ENCODE results near the gene HPD.

The HPD gene

GRCh38 chr12:121812320-121812871 is 46.3 kb downstream of the HPD start:
- no peak for DNase-seq (ENCODE audit: extremely low read depth in 1 of 2, low read depth in 1 of 2)

- DNase-seq (ENCODE audit: extremely low read depth in 1 of 2, low read depth in 1 of 2) = no peak
Measured at GRCh38 chr12:121811434-121812319, 47.0 kb downstream of the HPD start.

- no peak for DNase-seq (ENCODE audit: extremely low read depth in 1 of 2, low read depth in 1 of 2)
Measured at GRCh38 chr12:121810833-121811433, 47.7 kb downstream of the HPD start.

- no peak for DNase-seq (ENCODE audit: extremely low read depth in 1 of 2, low read depth in 1 of 2)
Measured at GRCh38 chr12:121810234-121810817, 48.3 kb downstream of the HPD start.

GRCh38 chr12:121809712-121810116 is 48.9 kb downstream of the HPD start:
- DNase-seq (ENCODE audit: extremely low read depth in 1 of 2, low read depth in 1 of 2) = no peak

- no peak for DNase-seq (ENCODE audit: extremely low read depth in 1 of 2, low read depth in 1 of 2)
Measured at GRCh38 chr12:121808623-121809022, 50.0 kb downstream of the HPD start.

GRCh38 chr12:121807642-121808347 is 50.9 kb downstream of the HPD start:
- DNase-seq (ENCODE audit: extremely low read depth in 1 of 2, low read depth in 1 of 2) = no peak

GRCh38 chr12:121806546-121807423 is 51.9 kb downstream of the HPD start:
- DNase-seq (ENCODE audit: extremely low read depth in 1 of 2, low read depth in 1 of 2) = no peak

- no peak for DNase-seq (ENCODE audit: extremely low read depth in 1 of 2, low read depth in 1 of 2)
Measured at GRCh38 chr12:121806009-121806545, 52.6 kb downstream of the HPD start.

- DNase-seq (ENCODE audit: extremely low read depth in 1 of 2, low read depth in 1 of 2) = no peak
Measured at GRCh38 chr12:121805171-121806008, 53.3 kb downstream of the HPD start.

- DNase-seq (ENCODE audit: extremely low read depth in 1 of 2, low read depth in 1 of 2) = no peak
Measured at GRCh38 chr12:121804417-121805111, 54.1 kb downstream of the HPD start.

- no peak for DNase-seq (ENCODE audit: extremely low read depth in 1 of 2, low read depth in 1 of 2)
Measured at GRCh38 chr12:121803861-121804416, 54.7 kb downstream of the HPD start, which contains the start of gene SETD1B. SETD1B (plus strand) TSS chr12:121804009; CDS start chr12:121804738, 729 bp downstream.

GRCh38 chr12:121802843-121803698 is 55.6 kb downstream of the HPD start:
- DNase-seq (ENCODE audit: extremely low read depth in 1 of 2, low read depth in 1 of 2) = peak; percentile 76 to 80

GRCh38 chr12:121802485-121802842 is 56.2 kb downstream of the HPD start:
- no peak for DNase-seq (ENCODE audit: extremely low read depth in 1 of 2, low read depth in 1 of 2)

- DNase-seq (ENCODE audit: extremely low read depth in 1 of 2, low read depth in 1 of 2) = no peak
Measured at GRCh38 chr12:121801595-121802484, 56.8 kb downstream of the HPD start.
